ENCODE results near the gene KRTAP19-5.
"Not testable (repeated sequence)": the region's sequence is repeated elsewhere in the genome, so short reads cannot be mapped to it uniquely, and the experiment has no call there.

KRTAP19-5 gene

DNA sequence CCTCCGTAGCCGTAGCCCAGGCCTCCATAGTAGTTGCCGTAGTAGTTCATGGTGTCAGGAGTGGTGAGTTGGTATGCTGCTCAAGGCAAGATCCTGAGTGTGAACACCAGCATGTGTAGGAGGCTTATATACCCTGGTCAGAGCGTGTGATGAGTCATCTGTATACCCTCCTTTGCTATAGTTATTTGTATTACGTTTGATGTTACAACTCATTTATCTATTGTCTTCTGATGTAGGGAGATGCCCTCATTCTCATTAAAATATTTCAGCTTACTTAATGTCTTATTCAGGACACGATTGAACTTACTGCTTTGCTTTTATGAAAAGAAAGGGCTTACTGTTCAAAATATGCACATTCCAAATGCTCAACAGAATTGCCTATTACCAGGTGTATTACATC, at the start of gene KRTAP19-5:
TSS of gene KRTAP19-5 (minus strand) at position 101 of the 400 bp plus-strand sequence. CDS start at position 50, 51 bp downstream.
- DNase-seq (ENCODE audit: low spot score), result no peak

GRCh38 chr21:30541764-30542163, 39.8 kb upstream of the KRTAP19-5 start, which contains the start of gene KRTAP19-6:
KRTAP19-6 (minus strand) TSS chr21:30541864; CDS start chr21:30541833, 31 bp downstream.
- DNase-seq (ENCODE audit: low spot score), result no peak

DNA sequence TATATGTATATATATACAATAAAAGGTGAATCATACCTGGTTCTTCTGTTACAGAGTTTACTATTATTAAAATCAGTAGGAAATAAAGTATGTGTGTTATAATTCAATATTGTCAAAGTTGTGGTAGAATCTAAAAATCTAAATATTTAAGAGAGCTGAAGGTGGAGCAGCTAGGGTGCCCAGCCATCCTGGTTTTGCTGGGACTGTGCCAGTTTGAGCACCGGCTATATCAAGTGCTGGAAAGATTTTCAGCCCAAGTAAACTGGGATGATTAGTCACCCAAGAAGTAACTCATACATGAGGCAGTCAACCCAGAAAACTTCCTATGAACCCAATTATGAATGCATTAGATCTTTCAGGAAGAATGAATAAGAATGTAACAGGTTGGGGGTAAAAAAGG, 16.9 kb upstream of the KRTAP19-5 start:
- DNase-seq (ENCODE audit: low spot score), result no peak

GRCh38 chr21:30515681-30516080, 13.7 kb upstream of the KRTAP19-5 start:
- no peak for DNase-seq (ENCODE audit: low spot score)

DNA sequence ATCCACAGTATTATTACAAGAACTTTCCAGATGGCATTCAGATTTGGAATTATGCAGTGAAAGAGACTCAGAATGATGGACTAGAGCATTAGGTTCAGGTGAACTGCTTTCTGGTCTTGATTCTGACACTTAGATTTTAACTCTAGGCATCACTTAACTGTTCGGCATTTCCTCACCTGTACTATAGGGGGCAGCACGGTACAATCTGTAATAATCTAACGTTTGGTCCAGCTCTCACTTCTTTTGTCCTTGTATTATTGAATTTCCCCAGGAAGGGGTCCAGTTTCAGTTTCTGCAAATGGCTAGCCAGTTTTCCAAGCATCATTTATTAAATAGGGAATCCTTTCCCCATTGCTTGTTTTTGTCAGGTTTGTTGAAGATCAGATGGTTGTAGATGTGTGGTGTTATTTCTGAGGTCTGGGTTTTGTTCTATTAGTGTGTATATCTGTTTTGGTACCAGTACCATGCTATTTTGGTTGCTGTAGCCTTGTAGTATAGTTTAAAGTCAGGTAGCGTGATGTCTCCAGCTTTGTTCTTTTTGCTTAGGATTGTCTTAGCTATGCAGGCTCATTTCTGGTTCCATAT, 3.8 kb upstream of the KRTAP19-5 start:
- DNase-seq (ENCODE audit: low spot score), result not testable (repeated sequence)

- no peak for DNase-seq (ENCODE audit: low spot score)
Observed at GRCh38 chr21:30497065-30497464, 4.9 kb downstream of the KRTAP19-5 start, which contains the start of gene KRTAP19-4. KRTAP19-4 (minus strand) TSS chr21:30497165; CDS start chr21:30497110, 55 bp downstream.

- DNase-seq (ENCODE audit: low spot score), result no peak
Observed at GRCh38 chr21:30491963-30492428, 9.9 kb downstream of the KRTAP19-5 start, which contains the start of gene KRTAP19-3. KRTAP19-3 (minus strand) TSS chr21:30492013; CDS start chr21:30491957, 56 bp downstream.

DNA sequence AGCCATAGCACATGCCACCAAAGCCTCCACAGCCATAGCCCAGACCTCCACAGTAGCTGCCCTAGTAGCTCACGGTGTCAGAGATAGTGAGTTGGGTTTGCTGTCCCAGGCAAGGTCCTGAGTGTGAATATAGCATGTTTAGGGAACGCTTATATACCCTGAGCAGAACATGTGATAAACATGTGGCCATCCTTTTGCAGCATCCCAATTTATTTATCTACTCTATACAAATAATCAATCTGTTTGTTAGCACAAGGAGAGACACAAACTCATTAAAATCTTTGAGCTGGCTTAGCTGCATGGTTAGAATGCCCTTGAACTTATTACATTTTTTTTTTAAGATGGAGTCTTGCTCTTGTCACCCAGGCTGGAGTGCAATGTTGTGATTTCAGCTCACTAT, 14.6 kb downstream of the KRTAP19-5 start, which contains the start of gene KRTAP19-2:
TSS of gene KRTAP19-2 (minus strand) at position 101 of the 400 bp plus-strand sequence. CDS start at position 13, 88 bp downstream.
- no peak for DNase-seq (ENCODE audit: low spot score)

- DNase-seq (ENCODE audit: low spot score), result no peak
Observed at GRCh38 chr21:30486180-30486579, 15.8 kb downstream of the KRTAP19-5 start.

- no peak for DNase-seq (ENCODE audit: low spot score)
Observed at GRCh38 chr21:30482130-30482529, 19.8 kb downstream of the KRTAP19-5 start.

- DNase-seq (ENCODE audit: low spot score), result no peak
Observed at GRCh38 chr21:30480145-30480544, 21.8 kb downstream of the KRTAP19-5 start, which contains the start of gene KRTAP19-1. KRTAP19-1 (minus strand) TSS chr21:30480367; CDS start chr21:30480317, 50 bp downstream.

DNA sequence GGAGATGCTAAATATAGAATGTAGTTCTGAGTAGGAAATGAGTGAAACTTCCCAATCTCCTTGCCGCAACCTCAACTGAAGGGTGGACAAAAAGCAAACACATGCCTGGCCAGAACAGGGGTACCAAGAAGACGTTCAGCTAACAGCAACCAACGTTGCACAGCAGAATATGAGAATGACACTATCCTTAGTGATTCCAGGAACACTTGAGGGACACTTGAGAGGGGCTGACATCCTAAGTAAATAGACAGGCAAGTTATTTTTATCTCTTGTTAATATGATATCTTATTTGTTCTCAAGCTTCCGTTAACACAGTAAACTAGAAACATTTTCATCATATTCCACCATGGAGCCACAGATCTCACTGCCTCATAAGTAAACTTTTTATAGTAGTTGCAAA, 22.7 kb downstream of the KRTAP19-5 start:
- DNase-seq (ENCODE audit: low spot score), result no peak

DNA sequence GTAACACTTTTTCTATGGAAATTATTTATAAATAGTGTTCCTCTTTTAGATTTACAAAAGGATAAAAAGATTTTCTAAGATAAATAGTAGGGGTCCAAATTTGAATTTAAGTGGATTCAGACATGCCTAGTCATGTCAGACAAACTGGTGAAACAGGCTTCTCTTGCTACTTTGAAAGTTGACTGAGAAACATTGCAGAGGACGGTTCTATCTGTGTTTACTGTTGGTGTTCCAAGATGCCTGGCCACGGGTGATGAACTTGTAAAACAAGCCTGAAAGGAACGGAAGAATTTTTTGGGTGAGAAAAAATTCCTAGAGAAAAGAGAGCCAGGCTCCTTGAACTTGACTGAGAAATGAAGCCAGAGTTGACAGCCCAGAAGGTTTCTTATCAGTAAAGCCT, 23.9 kb downstream of the KRTAP19-5 start:
- no peak for DNase-seq (ENCODE audit: low spot score)

DNA sequence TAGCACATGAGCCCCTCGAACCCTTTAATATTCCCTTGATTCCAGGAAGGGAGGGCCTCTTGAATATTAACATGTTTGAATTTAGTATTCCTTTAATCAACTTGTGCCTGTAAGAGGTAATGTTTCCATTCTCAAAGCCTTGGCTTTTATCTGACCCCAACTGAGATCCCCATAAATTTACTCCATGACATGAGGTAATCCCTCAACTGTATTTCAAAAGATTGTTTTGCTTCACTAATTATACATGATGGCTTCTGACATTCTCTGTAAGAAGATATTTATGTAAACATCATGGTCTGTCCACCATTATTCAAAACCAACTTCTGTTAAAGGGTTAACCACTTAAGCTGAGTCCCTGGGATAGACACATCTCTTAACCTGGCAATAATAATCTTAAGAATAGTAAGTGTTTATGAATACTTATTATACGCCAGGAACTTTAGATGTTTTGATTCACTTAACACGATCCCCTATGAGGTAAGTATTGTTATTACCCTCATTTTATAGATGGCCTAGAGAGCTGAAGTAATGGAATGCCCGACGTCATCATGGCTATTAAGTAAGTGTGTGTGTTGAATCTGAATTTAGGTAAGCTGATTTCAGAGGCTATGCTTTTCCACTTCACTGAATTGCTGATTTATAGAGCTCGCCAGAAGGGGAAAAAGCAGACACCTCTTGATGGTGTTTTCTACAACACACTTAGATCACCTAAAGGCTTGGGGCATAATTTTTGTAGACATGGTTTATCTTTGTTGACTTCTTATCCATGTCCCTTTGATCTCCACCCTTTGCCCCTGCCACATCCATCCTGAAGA, 32.8 kb downstream of the KRTAP19-5 start:
- DNase-seq (ENCODE audit: low spot score), result no peak

GRCh38 chr21:30463713-30464112, 38.2 kb downstream of the KRTAP19-5 start:
- no peak for DNase-seq (ENCODE audit: low spot score)

Data from Ammon's horn (tissue), 1 donor.